ENCODE measurements around the gene MOGAT3.

DNA sequence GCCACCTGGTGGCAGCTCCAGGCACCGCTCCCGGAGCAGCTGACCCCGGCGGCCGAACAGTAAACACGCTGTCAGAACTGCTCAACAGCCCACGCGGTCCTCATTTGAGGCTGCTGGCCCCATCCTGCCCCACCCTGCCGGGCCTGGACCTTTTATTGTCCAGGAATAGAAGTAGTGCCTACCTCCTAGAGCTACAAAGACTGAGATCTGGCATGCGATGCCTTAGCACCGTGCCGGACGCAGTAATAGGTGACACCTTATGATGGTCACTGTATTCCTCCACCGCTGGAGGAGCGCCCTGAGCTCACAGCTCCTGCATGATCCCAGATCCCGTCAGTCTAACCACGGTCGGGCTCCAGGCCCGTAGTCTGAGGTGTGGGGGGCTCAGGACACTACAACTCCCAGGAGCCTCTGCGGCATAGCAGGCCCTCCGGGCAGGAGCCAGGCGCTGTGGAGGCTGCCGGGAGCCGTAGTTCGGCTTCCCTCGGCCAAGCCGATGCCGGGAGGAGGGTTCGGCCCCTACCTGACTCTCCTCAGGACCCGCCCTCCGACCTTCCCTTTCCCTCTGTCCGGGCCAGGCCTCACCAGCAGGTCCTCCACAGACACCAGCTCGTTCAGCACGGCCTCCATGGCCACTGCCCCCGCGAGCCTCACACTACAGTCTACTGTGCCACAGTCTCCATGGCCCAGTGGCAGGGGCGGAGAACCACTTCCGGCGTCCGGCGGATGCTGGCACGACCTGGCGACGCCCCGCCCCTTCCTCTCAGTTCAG, 43.7 kb upstream of the MOGAT3 start, which contains the start of gene FIS1:
- TF ChIP-seq, protein P1, sequence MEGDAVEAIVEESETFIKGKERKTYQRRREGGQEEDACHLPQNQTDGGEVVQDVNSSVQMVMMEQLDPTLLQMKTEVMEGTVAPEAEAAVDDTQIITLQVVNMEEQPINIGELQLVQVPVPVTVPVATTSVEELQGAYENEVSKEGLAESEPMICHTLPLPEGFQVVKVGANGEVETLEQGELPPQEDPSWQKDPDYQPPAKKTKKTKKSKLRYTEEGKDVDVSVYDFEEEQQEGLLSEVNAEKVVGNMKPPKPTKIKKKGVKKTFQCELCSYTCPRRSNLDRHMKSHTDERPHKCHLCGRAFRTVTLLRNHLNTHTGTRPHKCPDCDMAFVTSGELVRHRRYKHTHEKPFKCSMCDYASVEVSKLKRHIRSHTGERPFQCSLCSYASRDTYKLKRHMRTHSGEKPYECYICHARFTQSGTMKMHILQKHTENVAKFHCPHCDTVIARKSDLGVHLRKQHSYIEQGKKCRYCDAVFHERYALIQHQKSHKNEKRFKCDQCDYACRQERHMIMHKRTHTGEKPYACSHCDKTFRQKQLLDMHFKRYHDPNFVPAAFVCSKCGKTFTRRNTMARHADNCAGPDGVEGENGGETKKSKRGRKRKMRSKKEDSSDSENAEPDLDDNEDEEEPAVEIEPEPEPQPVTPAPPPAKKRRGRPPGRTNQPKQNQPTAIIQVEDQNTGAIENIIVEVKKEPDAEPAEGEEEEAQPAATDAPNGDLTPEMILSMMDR (IDR thresholded peaks at IDR 0.05): peak; percentile 88 to 95 (median 90)
- TF ChIP-seq POLR2A (IDR thresholded peaks at IDR 0.05): peak; percentile 75 to 88

Measured in uterus (tissue), 2 donors.